ENCODE results near the gene DDX51. TPM values are rescaled to one million over a fixed set of nuclear protein-coding genes. Genes with fewer than 3 reads are reported as not detected.
A peak's percentile ranks its signal among the peaks of the same experiment; 100 is the strongest.

Gene DDX51
- total RNA-seq, 1 experiment from 2014 or later, result 29.3 TPM

DNA sequence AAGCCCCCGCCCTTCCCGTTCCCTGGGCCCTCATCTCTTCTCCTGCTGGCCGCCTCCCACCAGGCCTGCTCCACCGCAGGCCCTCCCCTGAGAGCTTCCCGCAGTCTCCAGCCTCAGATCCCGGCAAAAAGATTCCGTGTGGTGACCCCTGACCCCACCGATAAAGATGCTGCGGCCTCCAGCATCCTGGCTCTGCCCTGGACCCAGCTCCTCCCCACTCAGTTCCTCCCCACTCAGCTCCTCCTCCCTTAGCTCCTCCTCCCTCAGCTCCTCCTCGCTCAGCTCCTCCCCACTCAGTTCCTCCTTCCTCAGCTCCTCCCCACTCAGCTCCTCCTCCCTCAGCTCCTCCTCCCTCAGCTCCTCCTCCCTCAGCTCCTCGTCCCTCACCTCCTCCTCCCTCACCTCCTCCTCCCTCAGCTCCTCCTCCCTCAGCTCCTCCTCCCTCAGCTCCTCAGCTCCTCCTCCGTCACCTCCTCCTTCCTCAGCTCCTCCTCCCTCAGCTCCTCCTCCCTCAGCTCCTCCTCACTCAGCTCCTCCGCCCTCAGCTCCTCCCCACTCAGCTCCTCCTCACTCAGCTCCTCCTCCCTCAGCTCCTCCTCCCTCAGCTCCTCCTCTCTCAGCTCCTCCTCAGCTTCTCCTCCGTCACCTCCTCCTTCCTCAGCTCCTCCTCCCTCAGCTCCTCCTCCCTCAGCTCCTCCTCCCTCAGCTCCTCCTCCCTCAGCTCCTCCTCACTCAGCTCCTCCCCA, 17.1 kb upstream of the DDX51 start:
- H3K9me3 ChIP-seq (ENCODE audit: control insufficient read depth, insufficient read depth, low read depth, low read length), result no peaks in the 10 kb centered on the region
- in situ Hi-C loops (cut with HindIII; ENCODE audit: low pct_unique_long_range_greater_than_20kb, low sequenced_read_pairs) (no loop called here), intact Hi-C loops (cut with micrococcal nuclease; ENCODE audit: unreplicated experiment) (no loop called here)
- DNase-seq (ENCODE audit: low read depth, low spot score) (no peak), ATAC-seq (peak; percentile 4; the same call in 1 of the 2 replicates)
- no peaks in the 10 kb centered on the region for H3K36me3 ChIP-seq (ENCODE audit: control insufficient read depth, insufficient read depth, low read length)
- H3K27me3 ChIP-seq (ENCODE audit: control insufficient read depth, insufficient read depth, low read length), result no peaks in the 10 kb centered on the region
- H3K4me1 ChIP-seq (ENCODE audit: control insufficient read depth, insufficient read depth, low read length), result peaks cover 5% of the 10 kb centered on the region; the same call in 1 of the 2 replicates
- CTCF ChIA-PET, result interaction anchor here (0.6 to 1.5 kb wide), 3 partner anchors 253 to 362 kb away, joined by 4 to 11 read pairs (median 5); no protein-coding TSS in a partner anchor
- TF ChIP-seq, protein P1, sequence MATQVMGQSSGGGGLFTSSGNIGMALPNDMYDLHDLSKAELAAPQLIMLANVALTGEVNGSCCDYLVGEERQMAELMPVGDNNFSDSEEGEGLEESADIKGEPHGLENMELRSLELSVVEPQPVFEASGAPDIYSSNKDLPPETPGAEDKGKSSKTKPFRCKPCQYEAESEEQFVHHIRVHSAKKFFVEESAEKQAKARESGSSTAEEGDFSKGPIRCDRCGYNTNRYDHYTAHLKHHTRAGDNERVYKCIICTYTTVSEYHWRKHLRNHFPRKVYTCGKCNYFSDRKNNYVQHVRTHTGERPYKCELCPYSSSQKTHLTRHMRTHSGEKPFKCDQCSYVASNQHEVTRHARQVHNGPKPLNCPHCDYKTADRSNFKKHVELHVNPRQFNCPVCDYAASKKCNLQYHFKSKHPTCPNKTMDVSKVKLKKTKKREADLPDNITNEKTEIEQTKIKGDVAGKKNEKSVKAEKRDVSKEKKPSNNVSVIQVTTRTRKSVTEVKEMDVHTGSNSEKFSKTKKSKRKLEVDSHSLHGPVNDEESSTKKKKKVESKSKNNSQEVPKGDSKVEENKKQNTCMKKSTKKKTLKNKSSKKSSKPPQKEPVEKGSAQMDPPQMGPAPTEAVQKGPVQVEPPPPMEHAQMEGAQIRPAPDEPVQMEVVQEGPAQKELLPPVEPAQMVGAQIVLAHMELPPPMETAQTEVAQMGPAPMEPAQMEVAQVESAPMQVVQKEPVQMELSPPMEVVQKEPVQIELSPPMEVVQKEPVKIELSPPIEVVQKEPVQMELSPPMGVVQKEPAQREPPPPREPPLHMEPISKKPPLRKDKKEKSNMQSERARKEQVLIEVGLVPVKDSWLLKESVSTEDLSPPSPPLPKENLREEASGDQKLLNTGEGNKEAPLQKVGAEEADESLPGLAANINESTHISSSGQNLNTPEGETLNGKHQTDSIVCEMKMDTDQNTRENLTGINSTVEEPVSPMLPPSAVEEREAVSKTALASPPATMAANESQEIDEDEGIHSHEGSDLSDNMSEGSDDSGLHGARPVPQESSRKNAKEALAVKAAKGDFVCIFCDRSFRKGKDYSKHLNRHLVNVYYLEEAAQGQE (IDR thresholded peaks at IDR 0.05; ENCODE audit: insufficient read depth in 1 of 2, low read depth in 2 of 2, low read length in 1 of 2), result no peak
- TF ChIP-seq POLR2AphosphoS5 (IDR thresholded peaks at IDR 0.05; ENCODE audit: low read depth, low read length), result no peak
- no peak overlapping the region for H3K4me3 ChIP-seq (ENCODE audit: low read depth in 2 of 2, low read length in 2 of 2)
- POLR2A ChIA-PET, result interaction anchor here (0.6 kb wide), 2 partner anchors 17 to 28 kb away, joined by 3 to 4 read pairs; no protein-coding TSS in a partner anchor
- H3K27ac ChIP-seq (ENCODE audit: low read length), result no peak overlapping the region
- no TSS peak for BruUV-seq (replicated peaks)

DNA sequence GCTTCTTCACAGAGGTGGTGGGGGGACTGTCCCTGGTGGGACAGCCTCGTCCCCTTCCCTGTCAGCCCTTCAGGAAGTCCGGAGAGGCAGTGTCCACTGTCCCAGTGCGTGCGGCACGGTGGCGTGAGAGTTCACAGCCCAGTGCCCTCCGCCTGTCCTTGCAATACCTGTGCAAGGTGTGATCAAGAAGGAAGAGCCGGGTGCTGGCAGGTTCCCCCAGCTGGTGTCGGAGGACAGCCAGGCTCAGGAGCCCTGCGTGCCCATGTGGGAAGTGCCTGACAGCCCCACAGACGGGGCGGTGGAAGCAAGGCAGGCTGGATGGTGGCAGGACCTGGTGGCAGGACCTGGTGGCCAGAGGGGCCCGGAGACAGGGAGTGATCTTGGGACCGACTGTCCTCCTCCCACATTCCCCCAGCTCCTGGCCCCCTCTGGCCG, 16.5 kb upstream of the DDX51 start:
- intact Hi-C loops (cut with micrococcal nuclease; ENCODE audit: unreplicated experiment) (no loop called here), in situ Hi-C loops (cut with HindIII; ENCODE audit: low pct_unique_long_range_greater_than_20kb, low sequenced_read_pairs) (no loop called here)
- no peaks in the 10 kb centered on the region for H3K27me3 ChIP-seq (ENCODE audit: control insufficient read depth, insufficient read depth, low read length)
- peaks cover 5% of the 10 kb centered on the region; the same call in 1 of the 2 replicates for H3K4me1 ChIP-seq (ENCODE audit: control insufficient read depth, insufficient read depth, low read length)
- no peak overlapping the region for H3K27ac ChIP-seq (ENCODE audit: low read length)
- no peak for TF ChIP-seq POLR2AphosphoS5 (IDR thresholded peaks at IDR 0.05; ENCODE audit: low read depth, low read length)
- TF ChIP-seq, protein P2, sequence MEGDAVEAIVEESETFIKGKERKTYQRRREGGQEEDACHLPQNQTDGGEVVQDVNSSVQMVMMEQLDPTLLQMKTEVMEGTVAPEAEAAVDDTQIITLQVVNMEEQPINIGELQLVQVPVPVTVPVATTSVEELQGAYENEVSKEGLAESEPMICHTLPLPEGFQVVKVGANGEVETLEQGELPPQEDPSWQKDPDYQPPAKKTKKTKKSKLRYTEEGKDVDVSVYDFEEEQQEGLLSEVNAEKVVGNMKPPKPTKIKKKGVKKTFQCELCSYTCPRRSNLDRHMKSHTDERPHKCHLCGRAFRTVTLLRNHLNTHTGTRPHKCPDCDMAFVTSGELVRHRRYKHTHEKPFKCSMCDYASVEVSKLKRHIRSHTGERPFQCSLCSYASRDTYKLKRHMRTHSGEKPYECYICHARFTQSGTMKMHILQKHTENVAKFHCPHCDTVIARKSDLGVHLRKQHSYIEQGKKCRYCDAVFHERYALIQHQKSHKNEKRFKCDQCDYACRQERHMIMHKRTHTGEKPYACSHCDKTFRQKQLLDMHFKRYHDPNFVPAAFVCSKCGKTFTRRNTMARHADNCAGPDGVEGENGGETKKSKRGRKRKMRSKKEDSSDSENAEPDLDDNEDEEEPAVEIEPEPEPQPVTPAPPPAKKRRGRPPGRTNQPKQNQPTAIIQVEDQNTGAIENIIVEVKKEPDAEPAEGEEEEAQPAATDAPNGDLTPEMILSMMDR (IDR thresholded peaks at IDR 0.05), result no peak
- TF ChIP-seq, protein P1 (IDR thresholded peaks at IDR 0.05; ENCODE audit: insufficient read depth in 1 of 2, low read depth in 2 of 2, low read length in 1 of 2), result no peak
- no peak for DNase-seq (ENCODE audit: low read depth, low spot score)
- peak; percentile 14; the same call in 1 of the 2 replicates for ATAC-seq
- no peaks in the 10 kb centered on the region for H3K36me3 ChIP-seq (ENCODE audit: control insufficient read depth, insufficient read depth, low read length)
- no peak overlapping the region for H3K4me3 ChIP-seq (ENCODE audit: low read depth in 2 of 2, low read length in 2 of 2)
- BruUV-seq (replicated peaks), result no TSS peak
- ChIA-PET CTCF (interaction anchor here (0.7 to 1.5 kb wide), 2 partner anchors 253 to 363 kb away, joined by 5 to 11 read pairs; no protein-coding TSS in a partner anchor), POLR2A (interaction anchor here (0.6 kb wide), 1 partner anchor 29 kb away, joined by 4 read pairs; no protein-coding TSS in a partner anchor)
- H3K9me3 ChIP-seq (ENCODE audit: control insufficient read depth, insufficient read depth, low read depth, low read length), result no peaks in the 10 kb centered on the region

All from Panc1 (cell line).